ENCODE measurements around the gene BCOR. TPM values are rescaled to one million over a fixed set of nuclear protein-coding genes. Genes with fewer than 3 reads are reported as not detected.
A peak's percentile ranks its signal among the peaks of the same experiment; 100 is the strongest.

BCOR gene
- total RNA-seq: 42.3 TPM

GRCh38 chrX:40097504-40098263 lies at the start of gene BCOR:
Gene BCOR (minus strand): TSS chrX:40097958. CDS start chrX:40077929, 20,029 bp downstream.
- H3K4me3 ChIP-seq (ENCODE audit: low read length): peak within 1 kb of the TSS; percentile 53

DNA sequence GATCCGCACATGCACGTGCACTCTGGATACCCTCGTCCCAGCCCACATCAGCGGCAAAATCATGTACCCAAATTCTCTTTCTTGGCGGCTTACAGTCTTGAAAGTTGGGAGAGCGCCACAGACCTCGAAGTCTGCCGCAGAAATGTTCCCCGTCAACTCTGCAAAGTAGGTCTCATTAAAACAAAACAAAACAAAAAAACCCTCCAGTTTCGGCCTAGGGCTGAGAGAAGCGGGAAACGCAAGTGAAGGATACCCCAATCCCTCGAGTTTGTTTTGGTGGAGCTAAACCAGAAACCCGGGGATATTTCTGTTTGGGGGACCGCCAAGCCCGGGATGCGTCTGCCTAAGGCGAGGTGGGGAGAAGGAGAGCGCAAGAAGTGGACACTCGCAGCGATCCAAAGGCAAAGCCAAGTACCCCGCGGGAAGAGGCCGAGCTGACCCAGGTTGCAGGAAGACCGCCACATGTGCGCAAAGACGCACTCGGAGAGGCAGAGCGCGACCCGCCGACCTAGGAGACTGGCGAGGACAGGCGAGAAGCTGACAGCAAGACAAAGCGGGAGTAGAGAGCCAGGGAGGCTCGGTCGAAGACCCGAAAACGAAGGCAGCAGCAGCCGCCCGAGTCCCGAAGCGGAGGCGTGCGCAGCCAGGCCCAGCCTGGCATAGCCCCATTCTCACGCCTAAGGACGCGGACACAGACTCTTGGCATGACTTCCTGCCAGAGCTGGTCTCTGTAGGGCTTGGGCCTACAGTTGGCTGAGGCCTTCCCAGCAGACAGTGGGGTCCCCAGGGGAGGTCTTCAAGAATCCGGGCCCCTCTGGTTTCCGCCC lies 49.6 kb upstream of the BCOR start:
- Histone ChIP-seq H3K9me3 (ENCODE audit: low read depth, low read length) (no peaks in the 10 kb centered on the region), H3K27me3 (ENCODE audit: insufficient read depth, low read length) (no peaks in the 10 kb centered on the region), H3K4me1 (ENCODE audit: insufficient read depth, low read length) (peaks cover 59% of the 10 kb centered on the region), H3K4me3 (ENCODE audit: low read length) (no peak overlapping the region)

More at GRCh38 chrX:40097504-40098263, at the start of gene BCOR:
- no peaks in the 10 kb centered on the region for H3K27me3 ChIP-seq (ENCODE audit: insufficient read depth, low read length)
- H3K4me1 ChIP-seq (ENCODE audit: insufficient read depth, low read length): peaks cover 47% of the 10 kb centered on the region
- no peaks in the 10 kb centered on the region for H3K9me3 ChIP-seq (ENCODE audit: low read depth, low read length)

DNA sequence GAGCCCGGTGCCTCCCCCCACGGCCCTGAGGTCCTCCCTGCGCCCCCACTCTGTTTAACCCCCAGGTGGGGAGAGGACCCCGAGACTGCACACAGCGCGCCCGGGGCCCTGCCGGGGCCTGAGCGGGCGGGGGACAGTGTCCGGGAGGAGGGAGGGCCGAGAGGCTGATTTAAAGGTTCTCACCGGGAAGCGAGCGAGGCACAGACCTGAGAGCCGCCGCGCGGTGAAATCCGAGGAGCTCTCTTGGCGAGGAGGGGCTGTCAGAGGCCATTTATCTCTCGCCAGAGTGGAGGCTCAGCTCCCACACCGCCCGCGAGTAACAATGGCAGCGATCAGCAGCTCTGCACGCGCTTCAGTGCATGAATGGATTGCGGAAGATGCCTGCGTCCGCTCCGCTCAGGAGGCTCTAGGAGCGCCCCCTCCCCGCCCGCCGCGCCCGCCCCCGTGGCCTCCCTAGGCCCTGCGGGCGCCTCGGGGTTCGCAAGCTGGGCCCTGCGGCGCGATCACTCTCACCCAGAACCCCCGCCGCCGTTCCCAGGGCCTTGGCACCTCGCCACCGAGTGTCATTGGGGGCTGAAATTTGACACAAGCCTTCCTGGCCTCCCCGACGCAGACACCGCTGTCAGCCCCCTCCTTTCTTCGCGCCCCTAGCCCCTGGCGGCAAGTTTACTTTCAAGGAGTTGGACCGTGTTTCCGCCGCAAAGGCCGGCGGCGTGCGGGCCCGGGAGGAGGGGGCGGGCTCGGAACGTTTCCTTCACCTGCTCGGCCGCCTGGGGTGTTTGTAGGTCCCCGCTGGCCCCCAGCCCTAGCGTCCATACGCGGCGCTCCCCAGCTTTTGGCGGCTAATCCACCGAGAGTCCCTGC lies 48.7 kb upstream of the BCOR start:
- H3K27me3 ChIP-seq (ENCODE audit: insufficient read depth, low read length): no peaks in the 10 kb centered on the region
- peaks cover 61% of the 10 kb centered on the region for H3K4me1 ChIP-seq (ENCODE audit: insufficient read depth, low read length)
- H3K9me3 ChIP-seq (ENCODE audit: low read depth, low read length): no peaks in the 10 kb centered on the region
- peak overlapping the region; percentile 12 for H3K4me3 ChIP-seq (ENCODE audit: low read length)

DNA sequence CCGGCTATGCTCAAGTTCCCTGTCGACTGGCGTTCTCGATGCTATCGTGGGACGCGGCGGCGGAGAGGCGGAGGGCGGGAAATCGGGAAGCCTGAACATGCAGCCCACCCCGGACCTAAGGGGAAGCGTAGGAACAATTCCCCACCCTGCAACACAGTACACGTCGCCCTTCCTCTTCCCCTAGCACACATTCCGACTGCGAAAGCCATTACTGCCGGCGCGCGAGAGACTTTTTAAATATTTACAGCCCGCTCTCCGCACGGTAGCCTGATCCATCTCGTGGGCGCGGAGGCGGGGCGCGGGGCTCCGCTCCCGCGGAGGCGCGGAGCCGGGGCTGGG lies 48.1 kb upstream of the BCOR start:
- Histone ChIP-seq H3K9me3 (ENCODE audit: low read depth, low read length) (no peaks in the 10 kb centered on the region), H3K4me1 (ENCODE audit: insufficient read depth, low read length) (peaks cover 62% of the 10 kb centered on the region), H3K4me3 (ENCODE audit: low read length) (peak overlapping the region; percentile 12), H3K27me3 (ENCODE audit: insufficient read depth, low read length) (no peaks in the 10 kb centered on the region)

- Histone ChIP-seq H3K4me3 (ENCODE audit: low read length) (no peak overlapping the region), H3K9me3 (ENCODE audit: low read depth, low read length) (no peaks in the 10 kb centered on the region), H3K4me1 (ENCODE audit: insufficient read depth, low read length) (peaks cover 57% of the 10 kb centered on the region), H3K27me3 (ENCODE audit: insufficient read depth, low read length) (no peaks in the 10 kb centered on the region)
Observed at GRCh38 chrX:40145001-40145922, 47.5 kb upstream of the BCOR start.

GRCh38 chrX:40144576-40144975 lies 46.8 kb upstream of the BCOR start:
- Histone ChIP-seq H3K27me3 (ENCODE audit: insufficient read depth, low read length) (no peaks in the 10 kb centered on the region), H3K9me3 (ENCODE audit: low read depth, low read length) (no peaks in the 10 kb centered on the region), H3K4me1 (ENCODE audit: insufficient read depth, low read length) (peaks cover 51% of the 10 kb centered on the region), H3K4me3 (ENCODE audit: low read length) (no peak overlapping the region)

GRCh38 chrX:40143987-40144386 lies 46.2 kb upstream of the BCOR start:
- H3K27me3 ChIP-seq (ENCODE audit: insufficient read depth, low read length): no peaks in the 10 kb centered on the region
- H3K4me1 ChIP-seq (ENCODE audit: insufficient read depth, low read length): peaks cover 45% of the 10 kb centered on the region
- no peak overlapping the region for H3K4me3 ChIP-seq (ENCODE audit: low read length)
- no peaks in the 10 kb centered on the region for H3K9me3 ChIP-seq (ENCODE audit: low read depth, low read length)

DNA sequence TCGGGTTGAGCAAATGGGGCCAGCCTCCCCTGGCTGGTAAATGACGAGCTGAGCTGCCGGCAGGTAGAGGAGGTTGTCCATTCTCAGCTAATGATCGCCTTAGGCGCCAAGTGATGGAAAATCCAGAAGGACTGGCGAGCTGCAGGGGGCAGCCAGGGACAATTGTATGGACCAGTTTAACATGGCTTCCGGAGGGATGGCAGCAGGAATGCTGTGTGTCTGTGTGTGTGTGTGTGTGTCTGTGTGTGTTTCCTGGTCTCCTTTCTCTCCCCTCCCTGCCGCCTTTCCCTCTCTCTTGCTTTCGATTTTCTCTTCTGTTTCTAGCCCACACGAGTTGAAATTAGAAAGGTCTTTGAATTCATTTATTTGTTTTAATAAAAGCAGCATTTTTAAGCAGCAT lies 45.2 kb upstream of the BCOR start:
- no peaks in the 10 kb centered on the region for H3K9me3 ChIP-seq (ENCODE audit: low read depth, low read length)
- no peak overlapping the region for H3K4me3 ChIP-seq (ENCODE audit: low read length)
- H3K27me3 ChIP-seq (ENCODE audit: insufficient read depth, low read length): no peaks in the 10 kb centered on the region
- peaks cover 36% of the 10 kb centered on the region for H3K4me1 ChIP-seq (ENCODE audit: insufficient read depth, low read length)

DNA sequence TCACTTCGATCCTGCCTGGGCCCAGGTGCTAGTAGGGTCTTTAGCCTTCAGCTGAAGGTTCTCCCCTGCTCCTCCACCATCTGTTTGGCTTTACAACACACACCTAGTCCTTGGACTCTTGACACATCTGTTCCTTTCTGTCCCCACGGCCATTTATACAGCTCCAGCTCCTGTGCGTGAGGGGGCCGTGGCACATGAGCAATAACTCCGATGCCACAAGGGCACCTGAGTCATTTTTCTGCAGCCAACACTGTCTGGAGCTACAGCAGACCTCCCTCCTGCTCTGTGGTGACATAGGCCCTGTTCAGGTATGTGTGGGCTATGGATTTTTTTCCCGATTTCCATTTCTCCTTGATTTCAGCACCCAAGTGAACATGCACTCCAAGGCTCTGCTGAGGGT lies 44.7 kb upstream of the BCOR start:
- Histone ChIP-seq H3K4me3 (ENCODE audit: low read length) (no peak overlapping the region), H3K27me3 (ENCODE audit: insufficient read depth, low read length) (no peaks in the 10 kb centered on the region), H3K9me3 (ENCODE audit: low read depth, low read length) (no peaks in the 10 kb centered on the region), H3K4me1 (ENCODE audit: insufficient read depth, low read length) (peaks cover 30% of the 10 kb centered on the region)

GRCh38 chrX:40140706-40141499 lies 43.1 kb upstream of the BCOR start:
- Histone ChIP-seq H3K4me1 (ENCODE audit: insufficient read depth, low read length) (peaks cover 17% of the 10 kb centered on the region), H3K4me3 (ENCODE audit: low read length) (no peak overlapping the region), H3K9me3 (ENCODE audit: low read depth, low read length) (no peaks in the 10 kb centered on the region), H3K27me3 (ENCODE audit: insufficient read depth, low read length) (no peaks in the 10 kb centered on the region)

GRCh38 chrX:40132751-40133150 lies 35.0 kb upstream of the BCOR start:
- Histone ChIP-seq H3K4me3 (ENCODE audit: low read length) (no peak overlapping the region), H3K9me3 (ENCODE audit: low read depth, low read length) (no peaks in the 10 kb centered on the region), H3K4me1 (ENCODE audit: insufficient read depth, low read length) (no peaks in the 10 kb centered on the region), H3K27me3 (ENCODE audit: insufficient read depth, low read length) (no peaks in the 10 kb centered on the region)

GRCh38 chrX:40131654-40132337 lies 34.0 kb upstream of the BCOR start:
- no peaks in the 10 kb centered on the region for H3K27me3 ChIP-seq (ENCODE audit: insufficient read depth, low read length)
- H3K4me1 ChIP-seq (ENCODE audit: insufficient read depth, low read length): no peaks in the 10 kb centered on the region
- H3K9me3 ChIP-seq (ENCODE audit: low read depth, low read length): no peaks in the 10 kb centered on the region
- H3K4me3 ChIP-seq (ENCODE audit: low read length): no peak overlapping the region

GRCh38 chrX:40130207-40130606 lies 32.4 kb upstream of the BCOR start:
- H3K9me3 ChIP-seq (ENCODE audit: low read depth, low read length): no peaks in the 10 kb centered on the region
- no peaks in the 10 kb centered on the region for H3K4me1 ChIP-seq (ENCODE audit: insufficient read depth, low read length)
- H3K4me3 ChIP-seq (ENCODE audit: low read length): no peak overlapping the region
- H3K27me3 ChIP-seq (ENCODE audit: insufficient read depth, low read length): no peaks in the 10 kb centered on the region

Measured in mononuclear cell (primary cell).